ENCODE data around the gene KRT86.

- TF ChIP-seq, protein P1, sequence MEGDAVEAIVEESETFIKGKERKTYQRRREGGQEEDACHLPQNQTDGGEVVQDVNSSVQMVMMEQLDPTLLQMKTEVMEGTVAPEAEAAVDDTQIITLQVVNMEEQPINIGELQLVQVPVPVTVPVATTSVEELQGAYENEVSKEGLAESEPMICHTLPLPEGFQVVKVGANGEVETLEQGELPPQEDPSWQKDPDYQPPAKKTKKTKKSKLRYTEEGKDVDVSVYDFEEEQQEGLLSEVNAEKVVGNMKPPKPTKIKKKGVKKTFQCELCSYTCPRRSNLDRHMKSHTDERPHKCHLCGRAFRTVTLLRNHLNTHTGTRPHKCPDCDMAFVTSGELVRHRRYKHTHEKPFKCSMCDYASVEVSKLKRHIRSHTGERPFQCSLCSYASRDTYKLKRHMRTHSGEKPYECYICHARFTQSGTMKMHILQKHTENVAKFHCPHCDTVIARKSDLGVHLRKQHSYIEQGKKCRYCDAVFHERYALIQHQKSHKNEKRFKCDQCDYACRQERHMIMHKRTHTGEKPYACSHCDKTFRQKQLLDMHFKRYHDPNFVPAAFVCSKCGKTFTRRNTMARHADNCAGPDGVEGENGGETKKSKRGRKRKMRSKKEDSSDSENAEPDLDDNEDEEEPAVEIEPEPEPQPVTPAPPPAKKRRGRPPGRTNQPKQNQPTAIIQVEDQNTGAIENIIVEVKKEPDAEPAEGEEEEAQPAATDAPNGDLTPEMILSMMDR (optimal IDR thresholded peaks at IDR 0.05 in 1 of 3, IDR thresholded peaks at IDR 0.05 in 1 of 3, conservative IDR thresholded peaks at IDR 0.05 in 1 of 3; ENCODE audit: extremely low read depth in 1 of 3, insufficient read depth in 2 of 3, low read length in 3 of 3) = no peak
- no peak for TF ChIP-seq EZH2 (IDR thresholded peaks at IDR 0.05; ENCODE audit: low read length)
These were observed 46.4 kb downstream of the KRT86 start, which contains the start of gene KRT83 for GRCh38 chr12:52320784-52321400.

Measured in keratinocyte (primary cell).